Stimulated activated CD4-positive, alpha-beta T cell treated with anti-CD3 and anti-CD28 coated beads, TNF-alpha, amount 100 ng/mL, for 4 hours (primary cell): Measurements from ENCODE around the gene MT1E.
"Not testable (repeated sequence)": the region's sequence is repeated elsewhere in the genome, so short reads cannot be mapped to it uniquely, and the experiment has no call there.

Experiments used
- DNase-seq, 3 experiments: peaks; one replicate each; pipeline ENCODE4 v3.0.0-alpha.2; 2020; ENCODE audit warnings: low read depth in 3 of 3

The MT1E gene

GRCh38 chr16:56607109-56607618 is 18.4 kb upstream of the MT1E start:
- DNase-seq: no peak

DNA sequence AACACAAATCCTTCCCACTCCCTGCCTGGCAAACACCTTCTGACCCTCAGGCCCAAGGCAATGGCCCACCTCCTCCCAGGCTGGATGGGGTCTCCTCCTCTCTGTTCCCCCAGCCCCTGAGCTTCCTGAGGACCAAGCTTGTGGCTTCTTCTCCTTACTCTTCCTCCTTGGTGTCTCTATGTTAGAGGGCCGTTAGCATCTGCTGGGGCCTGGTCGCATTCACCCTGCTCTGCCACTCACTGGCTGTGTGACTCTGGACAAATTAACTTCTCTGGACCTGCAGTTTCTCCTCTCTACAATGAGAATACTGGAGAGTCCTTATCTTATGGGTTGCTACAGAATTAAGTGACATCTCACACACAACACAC is 17.9 kb upstream of the MT1E start:
- DNase-seq: no peak

- peak; percentile 73 to 82 (median 74) for DNase-seq
Measured at GRCh38 chr16:56608043-56608875, 17.3 kb upstream of the MT1E start, which contains the start of gene MT2A. Gene MT2A, plus strand, starts transcription at chr16:56608584. Its CDS starts 72 bp downstream, at chr16:56608656.

- DNase-seq: no peak
Measured at GRCh38 chr16:56608876-56609462, 16.6 kb upstream of the MT1E start.

GRCh38 chr16:56609463-56609921 is 16.1 kb upstream of the MT1E start:
- peak in 2 of 3 experiments; percentile 51 to 63 for DNase-seq

- peak in 2 of 3 experiments; percentile 68 to 72 for DNase-seq
Measured at GRCh38 chr16:56610017-56610608, 15.5 kb upstream of the MT1E start.

GRCh38 chr16:56610609-56611111 is 14.9 kb upstream of the MT1E start:
- DNase-seq: no peak

DNA sequence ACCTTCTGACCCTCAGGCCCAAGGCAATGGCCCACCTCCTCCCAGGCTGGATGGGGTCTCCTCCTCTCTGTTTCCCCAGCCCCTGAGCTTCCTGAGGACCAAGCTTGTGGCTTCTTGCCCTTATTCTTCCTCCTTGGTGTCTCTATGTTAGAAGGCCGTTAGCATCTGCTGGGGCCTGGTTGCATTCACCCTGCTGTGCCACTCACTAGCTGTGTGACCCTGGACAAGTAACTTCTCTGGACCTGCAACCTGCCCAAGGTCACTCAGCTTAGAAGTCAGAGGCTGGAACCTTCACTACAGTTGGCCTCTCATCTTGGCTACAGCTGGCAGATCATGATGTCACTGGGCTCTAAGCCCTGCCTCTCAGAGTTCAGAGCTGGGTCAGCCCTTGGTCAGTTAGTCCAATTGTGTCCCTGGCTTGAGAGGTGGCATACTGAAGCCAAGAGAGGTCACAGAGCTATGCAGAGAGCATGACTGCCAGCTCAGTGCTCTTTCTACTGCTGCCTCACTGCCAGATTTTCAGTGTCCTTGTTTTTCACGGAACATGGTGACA is 14.2 kb upstream of the MT1E start:
- DNase-seq: no peak

GRCh38 chr16:56613706-56614105 is 11.9 kb upstream of the MT1E start:
- DNase-seq: no peak

DNA sequence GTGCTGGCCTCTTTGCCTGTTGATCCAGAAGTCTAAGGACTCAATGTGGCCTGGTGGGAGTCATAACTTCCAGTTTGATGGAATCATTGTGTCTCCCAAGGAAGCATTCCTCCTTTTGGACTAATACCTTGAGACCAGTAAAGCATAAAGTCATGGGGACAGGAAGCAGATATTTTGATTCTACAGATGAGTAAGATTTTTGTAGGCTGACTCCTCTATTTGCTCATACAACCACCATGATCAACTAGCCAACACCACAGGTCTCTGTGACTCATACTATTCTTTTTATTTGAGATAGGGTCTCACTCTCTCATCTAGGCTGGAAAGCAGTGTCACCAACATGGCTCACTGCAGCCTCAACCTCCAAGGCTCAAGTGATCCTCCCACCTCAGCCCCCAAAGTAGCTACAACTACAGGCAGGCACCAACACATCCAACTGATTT is 11.0 kb upstream of the MT1E start:
- DNase-seq: no peak

DNA sequence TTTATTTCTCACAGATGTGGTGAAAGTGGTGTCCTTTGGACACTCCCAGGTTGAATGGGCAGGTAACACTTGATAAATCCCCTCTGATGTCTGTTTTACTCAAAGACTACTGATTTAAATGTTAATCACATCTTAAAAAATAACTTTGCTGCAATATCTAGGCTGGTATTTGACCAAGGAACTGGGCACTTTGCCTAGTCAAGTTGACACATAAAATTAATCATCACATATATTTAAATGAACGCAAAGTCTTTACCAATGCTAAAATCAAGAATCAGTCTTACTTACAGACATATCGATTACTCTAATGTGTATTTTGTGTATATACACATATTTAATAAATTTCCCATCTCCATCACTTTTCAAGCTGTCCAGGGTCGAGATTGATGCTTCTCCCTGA is 10.2 kb upstream of the MT1E start:
- DNase-seq: no peak

DNA sequence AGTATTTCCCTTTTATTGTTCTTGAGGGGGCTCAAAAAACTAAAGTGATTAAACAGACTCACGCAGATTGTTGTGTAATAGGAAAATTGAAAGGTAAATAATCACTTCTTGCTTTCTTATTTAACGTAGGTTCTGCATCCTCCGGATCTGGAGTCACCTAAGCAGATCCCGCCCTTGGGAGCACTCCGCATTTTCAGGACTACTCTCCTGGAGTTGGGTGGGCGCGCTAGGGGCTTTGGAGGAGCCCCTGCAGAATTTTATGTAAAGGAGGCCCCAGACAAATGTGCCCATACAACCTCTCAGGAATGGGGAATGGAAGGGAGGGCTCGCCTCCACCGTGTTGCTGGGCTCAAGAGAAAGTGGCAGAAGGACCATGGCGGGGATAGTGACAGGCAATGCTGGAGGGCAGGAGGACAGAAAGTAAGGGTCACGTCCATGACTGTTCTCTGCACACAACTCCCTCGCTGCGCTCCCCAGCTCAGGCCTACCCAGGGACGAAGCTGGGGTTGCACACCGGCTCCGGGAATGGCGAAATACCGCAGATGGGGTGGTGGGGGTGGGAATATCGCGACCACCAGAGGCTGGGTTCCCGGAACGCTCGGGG is 8.9 kb upstream of the MT1E start:
- no peak for DNase-seq

GRCh38 chr16:56617212-56618085 is 8.1 kb upstream of the MT1E start:
- DNase-seq: peak in 1 of 3 experiments; percentile 31

GRCh38 chr16:56618138-56618537 is 7.4 kb upstream of the MT1E start:
- no peak for DNase-seq

DNA sequence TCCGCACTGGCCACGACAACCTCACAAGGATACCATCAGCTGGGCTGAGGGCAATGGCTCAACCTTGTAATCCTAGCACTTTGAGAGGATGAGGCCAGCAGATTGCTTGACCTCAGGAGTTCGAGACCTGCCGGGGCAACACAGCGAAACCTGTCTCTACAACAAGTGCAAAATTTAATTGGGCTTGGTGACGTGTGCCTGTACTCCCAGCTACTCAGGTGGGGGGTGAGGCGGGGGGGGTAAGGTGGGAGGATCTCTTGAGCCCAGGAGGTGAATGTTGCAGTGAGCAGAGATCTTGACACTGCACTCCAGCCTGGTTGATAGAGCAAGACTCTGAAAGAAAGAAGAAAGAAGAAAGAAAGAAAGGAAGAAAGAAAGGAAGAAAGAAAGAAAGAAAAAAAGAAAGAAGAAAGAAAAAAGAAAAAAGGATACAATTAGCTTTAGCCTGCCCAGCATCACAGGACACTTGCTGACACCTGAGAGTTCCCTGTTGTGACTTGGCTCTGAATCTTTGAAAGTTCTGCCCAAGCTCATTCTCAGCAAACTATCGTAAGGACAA is 5.2 kb upstream of the MT1E start:
- no peak for DNase-seq

DNA sequence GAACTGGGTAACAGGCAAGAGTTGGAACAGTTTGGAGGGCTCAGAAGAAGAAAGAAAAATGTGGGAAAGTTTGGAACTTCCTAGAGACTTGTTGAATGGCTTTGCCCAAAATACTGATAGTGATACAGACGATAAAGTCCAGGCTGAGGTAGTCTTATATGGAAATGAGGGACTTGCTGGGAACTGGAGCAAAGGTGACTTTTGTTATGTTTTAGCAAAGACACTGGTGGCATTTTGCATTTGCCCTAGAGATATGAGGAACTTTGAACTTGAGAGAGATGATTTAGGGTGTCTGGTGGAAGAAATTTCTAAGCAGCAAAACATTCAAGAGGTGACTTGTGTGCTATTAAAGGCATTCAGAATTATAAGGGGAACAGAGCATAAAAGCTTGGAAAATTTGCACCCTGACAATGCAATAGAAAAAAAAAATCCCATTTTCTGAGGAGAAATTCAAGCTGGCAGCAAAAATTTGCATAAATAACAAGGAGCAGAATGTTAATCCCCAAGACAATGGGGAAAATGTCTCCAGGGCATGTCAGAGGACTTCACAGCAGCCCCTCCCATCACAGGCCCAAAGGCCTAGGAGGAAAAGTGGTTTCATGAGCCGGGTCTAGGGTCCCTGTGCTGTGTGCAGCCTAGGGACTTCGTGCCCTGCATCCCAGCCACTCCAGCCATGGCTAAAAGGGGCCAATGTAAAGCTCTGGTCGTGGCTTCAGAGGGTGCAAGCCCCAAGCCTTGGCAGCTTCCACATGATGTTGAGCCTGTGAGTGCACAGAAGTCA is 3.7 kb upstream of the MT1E start:
- not testable (repeated sequence) for DNase-seq

GRCh38 chr16:56623184-56623583 is 2.4 kb upstream of the MT1E start:
- DNase-seq: not testable (repeated sequence)

DNA sequence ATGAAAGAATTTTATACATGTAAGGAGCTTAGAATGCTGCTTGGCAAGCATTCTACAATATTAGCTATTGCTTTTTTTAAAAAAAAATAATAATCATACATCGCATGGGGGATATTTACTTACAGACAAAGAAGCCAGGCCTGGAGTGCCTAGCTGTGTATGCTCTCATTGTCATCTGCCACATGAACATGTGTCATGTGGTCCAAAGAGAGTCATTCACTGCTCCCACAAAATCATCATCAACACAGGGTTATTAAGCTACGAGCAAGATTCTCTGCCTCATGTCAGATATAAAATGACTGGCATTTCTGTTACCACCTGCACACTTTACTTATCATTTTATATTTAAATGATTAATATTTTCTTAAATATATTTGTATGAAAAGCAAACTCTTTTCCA is 1.9 kb upstream of the MT1E start:
- DNase-seq: no peak

- no peak for DNase-seq
Measured at GRCh38 chr16:56625943-56626654, 518 bp downstream of the MT1E start.
